Measurements from ENCODE around the gene IQGAP3. TPM values are rescaled to one million over a fixed set of nuclear protein-coding genes. Genes with fewer than 3 reads are reported as not detected.

IQGAP3 gene
- total RNA-seq, 1 experiment from 2014 or later: 25.6 TPM

- CTCF ChIA-PET: interaction anchor here (0.6 kb wide), 1 partner anchor 16 kb away, joined by 5 read pairs; no protein-coding TSS in a partner anchor
- Histone ChIP-seq H3K4me1 (ENCODE audit: control insufficient read depth, insufficient read depth, low read length) (peaks cover 31% of the 10 kb centered on the region), H3K36me3 (ENCODE audit: control insufficient read depth, insufficient read depth, low read length) (no peaks in the 10 kb centered on the region), H3K27me3 (ENCODE audit: control insufficient read depth, insufficient read depth, low read length) (no peaks in the 10 kb centered on the region), H3K27ac (ENCODE audit: low read length) (no peak overlapping the region), H3K4me3 (ENCODE audit: low read depth in 2 of 2, low read length in 2 of 2) (no peak overlapping the region), H3K9me3 (ENCODE audit: control insufficient read depth, insufficient read depth, low read depth, low read length) (no peaks in the 10 kb centered on the region)
- no peak for DNase-seq (ENCODE audit: low read depth, low spot score)
- intact Hi-C loops (cut with micrococcal nuclease; ENCODE audit: unreplicated experiment) (no loop called here), in situ Hi-C loops (cut with HindIII; ENCODE audit: low pct_unique_long_range_greater_than_20kb, low sequenced_read_pairs) (no loop called here)
- ATAC-seq: no peak; the same call in 1 of the 2 replicates
- no TSS peak for BruUV-seq (replicated peaks)
- POLR2A ChIA-PET: no interaction called here
- no peak for TF ChIP-seq POLR2AphosphoS5 (IDR thresholded peaks at IDR 0.05; ENCODE audit: low read depth, low read length)
- TF ChIP-seq, protein P1, sequence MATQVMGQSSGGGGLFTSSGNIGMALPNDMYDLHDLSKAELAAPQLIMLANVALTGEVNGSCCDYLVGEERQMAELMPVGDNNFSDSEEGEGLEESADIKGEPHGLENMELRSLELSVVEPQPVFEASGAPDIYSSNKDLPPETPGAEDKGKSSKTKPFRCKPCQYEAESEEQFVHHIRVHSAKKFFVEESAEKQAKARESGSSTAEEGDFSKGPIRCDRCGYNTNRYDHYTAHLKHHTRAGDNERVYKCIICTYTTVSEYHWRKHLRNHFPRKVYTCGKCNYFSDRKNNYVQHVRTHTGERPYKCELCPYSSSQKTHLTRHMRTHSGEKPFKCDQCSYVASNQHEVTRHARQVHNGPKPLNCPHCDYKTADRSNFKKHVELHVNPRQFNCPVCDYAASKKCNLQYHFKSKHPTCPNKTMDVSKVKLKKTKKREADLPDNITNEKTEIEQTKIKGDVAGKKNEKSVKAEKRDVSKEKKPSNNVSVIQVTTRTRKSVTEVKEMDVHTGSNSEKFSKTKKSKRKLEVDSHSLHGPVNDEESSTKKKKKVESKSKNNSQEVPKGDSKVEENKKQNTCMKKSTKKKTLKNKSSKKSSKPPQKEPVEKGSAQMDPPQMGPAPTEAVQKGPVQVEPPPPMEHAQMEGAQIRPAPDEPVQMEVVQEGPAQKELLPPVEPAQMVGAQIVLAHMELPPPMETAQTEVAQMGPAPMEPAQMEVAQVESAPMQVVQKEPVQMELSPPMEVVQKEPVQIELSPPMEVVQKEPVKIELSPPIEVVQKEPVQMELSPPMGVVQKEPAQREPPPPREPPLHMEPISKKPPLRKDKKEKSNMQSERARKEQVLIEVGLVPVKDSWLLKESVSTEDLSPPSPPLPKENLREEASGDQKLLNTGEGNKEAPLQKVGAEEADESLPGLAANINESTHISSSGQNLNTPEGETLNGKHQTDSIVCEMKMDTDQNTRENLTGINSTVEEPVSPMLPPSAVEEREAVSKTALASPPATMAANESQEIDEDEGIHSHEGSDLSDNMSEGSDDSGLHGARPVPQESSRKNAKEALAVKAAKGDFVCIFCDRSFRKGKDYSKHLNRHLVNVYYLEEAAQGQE (IDR thresholded peaks at IDR 0.05; ENCODE audit: insufficient read depth in 1 of 2, low read depth in 2 of 2, low read length in 1 of 2): no peak
- no peak for TF ChIP-seq TCF7L2 (IDR thresholded peaks at IDR 0.05; ENCODE audit: low read depth, low read length)
These were observed 83.7 kb downstream of the IQGAP3 start for GRCh38 chr1:156488566-156489165.

DNA sequence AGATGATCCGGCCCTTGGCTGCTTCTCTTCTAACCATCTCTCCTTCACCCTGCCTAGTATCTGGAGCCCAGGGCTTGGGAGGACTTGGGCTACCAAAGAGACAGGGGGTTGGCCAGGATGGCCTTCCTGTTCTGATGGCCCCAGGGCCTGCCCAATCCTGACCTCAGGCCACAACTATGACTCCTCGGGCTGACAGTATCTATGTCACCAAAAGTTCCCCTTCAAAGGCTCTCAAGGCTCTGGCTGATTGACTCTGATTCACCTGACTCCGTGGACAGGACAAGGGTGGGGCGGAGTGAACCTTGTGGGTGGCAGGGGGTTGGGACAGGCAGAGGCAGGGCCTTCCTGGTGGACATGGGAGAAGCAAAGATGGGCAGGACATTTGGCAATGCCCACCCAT, 84.5 kb downstream of the IQGAP3 start:
- DNase-seq (ENCODE audit: low read depth, low spot score): no peak
- in situ Hi-C loops (cut with HindIII; ENCODE audit: low pct_unique_long_range_greater_than_20kb, low sequenced_read_pairs): no loop called here
- intact Hi-C loops (cut with micrococcal nuclease; ENCODE audit: unreplicated experiment): no loop called here
- Histone ChIP-seq H3K4me1 (ENCODE audit: control insufficient read depth, insufficient read depth, low read length) (peaks cover 28% of the 10 kb centered on the region), H3K4me3 (ENCODE audit: low read depth in 2 of 2, low read length in 2 of 2) (no peak overlapping the region), H3K36me3 (ENCODE audit: control insufficient read depth, insufficient read depth, low read length) (no peaks in the 10 kb centered on the region), H3K27me3 (ENCODE audit: control insufficient read depth, insufficient read depth, low read length) (no peaks in the 10 kb centered on the region), H3K27ac (ENCODE audit: low read length) (no peak overlapping the region), H3K9me3 (ENCODE audit: control insufficient read depth, insufficient read depth, low read depth, low read length) (no peaks in the 10 kb centered on the region)
- no TSS peak for BruUV-seq (replicated peaks)
- ChIA-PET CTCF (no interaction called here), POLR2A (no interaction called here)
- TF ChIP-seq CTCF (IDR thresholded peaks at IDR 0.05) (no peak), SIN3A (IDR thresholded peaks at IDR 0.05; ENCODE audit: borderline replicate concordance, insufficient read depth, low read depth, low read length) (no peak), POLR2AphosphoS5 (IDR thresholded peaks at IDR 0.05; ENCODE audit: low read depth, low read length) (no peak), TCF7L2 (IDR thresholded peaks at IDR 0.05; ENCODE audit: low read depth, low read length) (no peak)
- TF ChIP-seq, protein P1 (IDR thresholded peaks at IDR 0.05; ENCODE audit: insufficient read depth in 1 of 2, low read depth in 2 of 2, low read length in 1 of 2): no peak
- no peak for ATAC-seq
